HG02884 (cell line): ENCODE results near the gene GNPDA1.
"Not testable (repeated sequence)": the region's sequence is repeated elsewhere in the genome, so short reads cannot be mapped to it uniquely, and the experiment has no call there.

Experiments used
- ATAC-seq: cut with Tn5 transposase; IDR thresholded peaks from one replicate; pipeline ENCODE4 v1.9.1; 2021; ENCODE audit warnings: mild to moderate bottlenecking, moderate library complexity; ENCODE audit not compliant: unreplicated experiment

The GNPDA1 gene

DNA sequence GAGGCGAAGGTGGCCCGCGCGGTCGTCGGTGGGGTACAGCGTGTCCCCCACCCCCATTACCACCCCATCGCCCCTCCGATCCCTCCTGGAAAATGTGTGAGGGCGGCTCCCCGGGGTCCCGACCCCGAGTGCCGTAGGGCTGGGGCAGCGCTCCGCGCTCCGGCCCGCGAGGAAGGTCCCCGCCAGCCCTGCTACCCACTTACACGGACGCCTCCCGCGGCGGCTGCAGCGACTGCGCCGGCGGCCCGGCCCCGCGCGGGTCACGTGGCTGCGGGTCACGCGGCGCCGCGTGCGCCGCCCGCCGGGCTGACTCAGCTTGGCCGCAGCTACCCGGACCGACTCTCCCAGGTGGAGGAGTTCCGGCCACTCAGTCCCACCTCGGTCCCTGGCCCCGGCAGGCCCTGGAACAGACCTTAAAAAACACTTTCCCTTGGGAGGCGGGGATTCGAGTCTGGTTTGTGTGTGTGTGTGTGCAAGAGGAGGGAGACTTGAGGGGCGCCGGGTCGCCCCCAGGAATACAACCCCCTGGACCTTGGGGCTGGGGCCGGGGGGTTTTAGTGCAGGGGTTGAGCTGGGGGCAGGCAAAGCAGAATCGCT, at the start of gene GNPDA1:
GNPDA1 (minus strand) TSS at position 236 of the 597 bp plus-strand sequence. CDS start 992 bp downstream, outside the sequence.
- ATAC-seq = peak; percentile 56

DNA sequence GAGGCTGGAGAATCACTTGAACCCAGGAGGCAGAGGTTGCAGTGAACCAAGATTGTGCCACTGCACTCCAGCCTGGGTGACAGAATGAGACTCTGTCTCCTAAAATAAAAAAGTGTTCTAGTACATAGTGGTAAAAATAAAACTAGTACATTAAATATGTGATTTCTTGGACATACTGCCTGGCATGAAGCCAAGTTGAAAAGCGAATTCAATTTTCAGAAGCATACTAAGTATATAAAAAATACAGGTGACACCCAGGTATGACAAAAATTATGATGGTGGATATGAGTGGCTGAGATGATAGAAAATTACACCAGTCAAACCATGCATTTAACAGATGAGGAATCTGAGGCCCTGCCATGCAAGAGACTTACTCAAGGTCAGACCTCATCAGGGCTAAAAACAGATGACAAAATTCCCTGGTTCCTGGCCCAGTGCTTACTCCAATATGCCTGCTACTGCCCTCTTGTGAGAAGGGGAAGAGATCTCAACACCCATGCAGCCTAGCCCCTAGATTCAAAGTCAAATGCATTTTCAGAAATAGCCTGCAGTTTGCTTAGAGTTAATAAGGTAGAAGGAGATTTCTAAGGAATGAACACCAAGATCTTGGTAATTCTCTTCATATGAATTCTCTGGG, 46.6 kb upstream of the GNPDA1 start:
- no peak for ATAC-seq

DNA sequence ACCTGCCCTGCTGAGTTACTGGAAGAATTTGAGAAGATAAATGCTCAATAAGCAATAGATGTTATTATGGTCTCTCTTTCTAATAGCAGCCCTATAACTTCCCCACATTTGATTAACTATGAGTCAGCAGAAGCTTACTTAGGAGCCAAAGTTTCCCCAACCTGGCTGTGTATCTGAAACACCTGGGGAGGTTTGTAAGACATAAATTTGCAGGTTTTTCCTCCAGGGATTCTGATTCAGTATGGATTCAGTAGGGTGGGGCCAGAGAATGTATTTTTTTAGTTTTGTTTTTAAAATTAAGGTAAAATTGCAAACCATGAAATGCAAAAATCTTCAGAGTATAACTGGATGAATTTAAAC, 44.9 kb upstream of the GNPDA1 start:
- no peak for ATAC-seq

DNA sequence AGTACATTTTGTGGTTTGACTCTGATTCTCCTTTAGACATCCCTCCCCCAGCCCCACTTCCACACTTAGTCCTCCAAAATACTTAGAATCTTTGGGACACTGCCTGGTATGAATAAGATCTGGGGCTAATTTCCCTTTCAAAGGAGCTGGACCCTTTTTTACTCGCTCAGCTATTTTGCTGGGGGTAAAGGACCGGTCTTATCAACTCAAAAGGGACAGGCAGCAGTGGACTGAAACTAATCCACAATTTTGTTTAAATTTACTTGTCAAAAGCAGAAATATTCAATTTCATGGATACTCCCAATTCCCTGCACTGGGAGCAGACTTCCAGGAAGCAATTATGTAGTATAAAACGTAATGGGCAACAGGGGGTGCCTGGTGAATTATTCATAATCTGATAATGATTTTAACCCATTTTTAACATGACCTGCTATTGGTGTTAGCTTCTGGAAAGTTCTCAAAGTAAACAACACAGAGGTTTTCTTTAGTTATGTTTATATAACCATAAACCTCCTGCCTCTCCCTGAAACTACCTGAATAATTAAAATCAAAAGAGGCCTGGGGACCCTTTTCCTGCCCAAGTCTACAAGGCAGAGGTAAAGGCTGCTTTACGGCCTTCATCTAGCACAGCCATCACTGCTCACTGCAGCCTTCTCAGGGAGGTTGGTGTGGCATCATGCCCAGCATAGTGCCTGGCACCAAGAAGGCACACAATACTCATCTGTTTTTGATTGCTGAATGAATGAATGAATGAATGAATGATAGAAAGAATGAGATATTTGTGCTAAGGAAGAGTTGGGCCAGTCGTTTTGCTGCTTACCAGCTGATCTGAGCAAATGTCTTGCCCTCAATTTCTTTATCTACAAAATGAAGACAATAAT, 44.2 kb upstream of the GNPDA1 start:
- no peak for ATAC-seq

DNA sequence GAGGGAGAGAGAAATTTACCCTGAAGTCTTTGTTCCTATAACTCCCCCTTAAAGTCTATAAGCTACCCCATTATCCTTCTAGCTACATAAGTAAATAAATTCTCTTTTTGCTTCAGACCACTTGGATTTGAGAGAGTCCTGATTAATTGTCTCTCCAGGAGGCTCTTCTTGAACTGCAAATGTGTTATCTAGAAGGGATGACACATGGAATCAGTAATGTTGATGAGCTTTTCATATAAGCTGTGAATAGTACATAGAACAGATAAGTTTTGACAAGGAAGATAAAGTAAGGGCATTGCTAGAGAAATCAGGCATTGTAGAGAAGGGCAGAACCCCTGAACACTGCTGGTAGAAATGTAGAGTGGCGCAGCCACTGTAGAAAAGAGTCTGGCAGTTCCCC, 42.5 kb upstream of the GNPDA1 start:
- ATAC-seq = no peak

DNA sequence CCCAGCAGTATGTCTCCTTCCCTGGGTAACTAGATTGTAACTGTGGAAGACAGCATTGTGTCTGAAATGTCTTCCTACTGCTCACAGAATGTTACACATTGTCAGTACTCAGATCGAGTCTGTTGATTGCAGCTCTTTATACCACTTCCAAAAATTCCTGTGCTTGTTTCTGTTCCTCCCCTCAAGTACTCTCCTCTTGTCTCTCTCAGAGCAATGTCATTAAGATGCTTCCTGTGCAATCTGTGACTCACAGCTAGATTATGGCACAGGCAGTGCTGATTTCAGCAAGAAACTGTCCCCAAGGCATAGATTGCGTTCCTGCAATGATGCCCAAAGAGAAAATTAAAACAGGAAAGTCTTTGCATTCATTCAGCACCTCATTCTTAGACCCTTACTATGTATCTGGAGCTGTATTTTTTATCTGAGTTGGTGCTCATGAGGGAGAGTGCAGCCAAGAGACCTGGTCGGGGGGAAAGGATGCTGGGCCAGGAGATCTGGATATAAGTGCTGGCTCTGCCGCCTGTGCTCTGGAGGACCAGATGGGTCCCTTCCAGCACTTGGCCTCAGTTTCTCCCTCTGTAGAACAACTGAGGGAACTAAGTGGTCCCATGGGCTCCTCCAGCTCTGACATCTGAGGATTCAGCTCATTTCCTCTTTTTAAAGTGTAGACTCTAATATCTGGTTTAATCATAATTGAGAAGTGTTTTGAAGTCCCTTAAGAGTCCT, 40.8 kb upstream of the GNPDA1 start:
- ATAC-seq = no peak

DNA sequence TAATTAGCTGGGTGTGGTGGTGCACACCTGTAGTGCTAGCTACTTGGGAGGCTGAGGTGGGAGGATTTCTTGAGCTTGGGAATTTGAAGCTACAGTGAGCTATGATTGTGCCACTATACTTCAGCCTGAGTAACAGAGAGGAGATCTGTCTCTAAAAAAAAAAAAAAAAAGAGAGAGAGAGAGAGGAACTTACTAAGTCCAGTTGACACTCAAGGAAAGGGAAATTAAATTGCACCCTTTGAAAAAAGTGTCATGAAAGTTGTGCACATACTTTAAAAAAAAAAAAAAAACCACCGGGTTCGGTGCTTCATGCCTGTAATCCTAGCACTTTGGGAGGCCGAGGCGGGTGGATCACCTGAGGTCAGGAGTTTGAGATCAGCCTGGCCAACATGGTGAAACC, 39.2 kb upstream of the GNPDA1 start:
- ATAC-seq = not testable (repeated sequence)

DNA sequence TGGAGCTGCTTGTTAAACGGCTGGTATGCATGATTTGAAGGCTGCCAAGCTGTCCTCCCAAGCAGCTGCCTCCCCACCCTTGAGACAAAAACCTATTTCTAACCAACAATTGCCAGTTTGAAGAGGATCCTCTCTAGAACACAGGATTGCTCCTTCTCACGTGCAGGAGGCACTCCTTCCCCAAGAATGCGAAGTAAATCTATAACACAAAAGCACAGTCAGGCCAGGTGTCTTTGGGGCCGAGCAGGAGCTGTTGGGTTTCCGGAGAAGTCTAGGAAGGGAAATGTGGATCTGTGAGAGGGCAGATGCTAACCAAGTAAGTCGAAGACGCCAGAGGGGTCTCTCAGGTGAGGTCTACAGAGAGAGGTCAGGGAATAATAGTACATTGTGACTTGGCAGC, 35.4 kb upstream of the GNPDA1 start:
- ATAC-seq = no peak

DNA sequence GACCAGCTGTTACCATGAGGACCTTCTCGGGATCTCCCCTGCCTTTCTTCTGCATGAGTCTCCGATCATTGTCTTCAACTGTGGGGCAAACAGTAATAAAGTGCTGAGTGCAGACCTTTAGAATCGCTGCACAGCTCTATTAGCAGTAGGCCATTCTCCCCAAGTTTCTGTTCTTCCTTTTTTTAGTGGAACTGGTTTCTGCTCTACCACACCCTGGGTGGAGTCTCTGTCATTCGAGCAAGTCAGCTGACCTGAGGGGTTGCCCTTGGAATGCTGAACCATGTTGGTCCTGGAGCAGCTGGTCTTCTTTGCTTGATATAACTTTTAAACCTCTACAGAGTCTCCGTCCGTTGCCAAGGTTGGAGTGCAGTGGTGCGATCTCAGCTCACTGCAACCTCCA, 33.4 kb upstream of the GNPDA1 start:
- ATAC-seq = no peak

DNA sequence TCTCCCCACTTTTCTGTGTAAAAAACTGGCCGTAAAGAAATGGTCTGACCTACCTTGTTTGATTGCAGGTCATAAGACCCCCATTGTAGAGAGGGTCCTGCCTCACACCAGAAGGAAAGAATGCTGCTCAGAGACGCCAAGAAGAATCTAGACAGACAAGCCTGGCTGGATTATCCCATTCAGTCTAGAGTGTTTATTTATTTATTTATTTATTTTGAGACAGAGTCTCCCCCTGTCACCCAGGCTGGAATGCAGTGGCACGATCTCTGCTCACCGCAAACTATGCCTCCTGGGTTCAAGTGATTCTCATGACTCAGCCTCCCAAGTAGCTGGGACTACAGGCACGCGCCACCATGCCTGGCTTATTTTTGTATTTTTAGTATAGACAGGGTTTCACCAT, 28.1 kb upstream of the GNPDA1 start:
- ATAC-seq = not testable (repeated sequence)

DNA sequence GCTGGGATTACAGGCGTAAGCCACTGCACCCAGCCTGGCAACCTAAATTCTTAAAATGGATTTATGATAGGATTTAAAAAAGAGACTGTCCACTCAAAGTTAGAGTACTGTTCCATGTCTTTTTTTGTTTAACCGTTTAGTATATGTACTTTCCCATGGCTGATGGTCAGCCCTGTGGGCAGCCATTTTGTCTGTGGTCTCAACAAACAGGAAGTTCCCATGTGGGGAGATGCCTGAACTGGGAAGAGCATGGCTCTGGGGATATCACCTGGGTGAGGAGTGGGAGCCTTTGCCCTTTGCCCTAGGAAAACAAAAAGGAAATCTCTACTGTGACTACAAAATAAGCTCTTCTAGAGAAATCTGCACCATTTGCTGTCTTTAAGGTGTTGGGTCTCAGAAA, 27.5 kb upstream of the GNPDA1 start:
- ATAC-seq = no peak

DNA sequence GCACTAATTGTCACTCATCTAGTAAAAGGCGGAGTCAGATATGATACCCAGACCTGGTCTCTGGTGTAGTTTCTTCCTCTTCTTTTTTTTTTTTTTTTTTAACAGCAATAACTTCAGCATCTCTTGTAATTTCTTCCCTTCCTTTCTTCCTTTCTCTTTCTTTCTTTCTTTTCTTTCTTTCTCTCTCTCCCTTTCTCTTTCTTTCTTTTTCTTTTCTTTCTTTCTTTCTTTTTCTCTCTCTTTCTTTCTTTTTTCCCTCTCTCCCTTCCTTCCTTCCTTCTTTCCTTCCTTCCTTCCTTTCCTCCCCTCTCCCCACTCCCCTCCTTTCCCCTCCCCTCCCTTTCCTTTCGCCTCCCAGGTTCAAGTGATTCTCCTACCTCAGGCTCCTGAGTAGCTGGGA, 25.9 kb upstream of the GNPDA1 start:
- ATAC-seq = no peak

DNA sequence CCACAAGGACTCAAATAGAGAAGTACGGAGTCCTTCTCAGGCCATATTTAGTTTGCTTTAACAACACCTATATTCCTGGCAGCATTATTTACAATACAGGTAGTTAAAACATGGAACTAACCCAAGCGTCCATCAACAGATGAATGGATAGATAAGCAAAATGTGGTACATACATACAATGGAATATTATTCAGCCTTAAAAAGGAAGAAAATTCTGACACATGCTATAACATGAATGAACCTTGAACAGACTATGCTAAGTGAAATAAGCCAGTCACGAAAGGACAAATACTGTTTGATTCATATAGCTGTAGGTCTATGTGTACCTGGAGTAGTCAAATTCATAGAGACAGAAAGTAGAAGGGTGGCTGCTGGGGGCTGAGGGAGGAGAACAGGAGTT, 24.8 kb upstream of the GNPDA1 start:
- ATAC-seq = not testable (repeated sequence)

DNA sequence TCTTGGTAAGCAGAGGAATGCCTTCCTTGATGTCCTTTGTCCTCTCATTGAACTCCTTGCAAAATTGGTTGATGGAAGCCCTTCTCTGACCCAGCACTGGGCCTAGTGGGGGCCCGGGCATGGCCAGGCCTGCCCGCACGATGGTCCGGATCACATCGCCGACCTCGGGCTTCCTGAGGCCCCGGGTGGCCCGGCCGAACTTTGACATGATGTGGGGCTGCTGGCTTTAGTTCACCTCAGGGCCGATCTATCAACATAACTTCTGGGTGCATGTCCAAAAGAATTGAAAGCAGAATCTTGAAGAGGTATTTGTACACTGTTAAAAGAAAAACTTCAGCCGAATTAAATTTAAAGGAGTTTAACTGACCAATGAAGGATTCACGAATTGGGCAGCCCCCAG, 24.1 kb upstream of the GNPDA1 start:
- ATAC-seq = no peak

DNA sequence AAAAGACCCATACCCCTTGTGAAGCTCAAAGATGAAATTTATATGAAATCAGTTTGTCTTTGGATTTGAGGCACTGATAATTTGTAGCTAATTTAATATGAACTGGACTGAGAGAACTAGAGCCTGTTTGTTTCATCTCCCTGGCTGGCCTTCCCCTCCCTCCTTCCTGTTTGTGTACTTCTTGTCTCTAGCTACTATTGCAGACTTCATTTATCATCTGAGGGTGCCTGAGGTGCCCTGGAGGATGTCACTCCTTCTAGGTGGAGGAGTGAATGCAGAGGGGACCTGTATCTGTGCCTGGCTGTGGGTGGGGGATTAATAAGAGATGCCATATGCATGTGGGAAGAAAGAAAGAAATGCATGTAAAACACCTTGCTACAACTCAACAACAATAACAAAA, 22.2 kb upstream of the GNPDA1 start:
- ATAC-seq = no peak

DNA sequence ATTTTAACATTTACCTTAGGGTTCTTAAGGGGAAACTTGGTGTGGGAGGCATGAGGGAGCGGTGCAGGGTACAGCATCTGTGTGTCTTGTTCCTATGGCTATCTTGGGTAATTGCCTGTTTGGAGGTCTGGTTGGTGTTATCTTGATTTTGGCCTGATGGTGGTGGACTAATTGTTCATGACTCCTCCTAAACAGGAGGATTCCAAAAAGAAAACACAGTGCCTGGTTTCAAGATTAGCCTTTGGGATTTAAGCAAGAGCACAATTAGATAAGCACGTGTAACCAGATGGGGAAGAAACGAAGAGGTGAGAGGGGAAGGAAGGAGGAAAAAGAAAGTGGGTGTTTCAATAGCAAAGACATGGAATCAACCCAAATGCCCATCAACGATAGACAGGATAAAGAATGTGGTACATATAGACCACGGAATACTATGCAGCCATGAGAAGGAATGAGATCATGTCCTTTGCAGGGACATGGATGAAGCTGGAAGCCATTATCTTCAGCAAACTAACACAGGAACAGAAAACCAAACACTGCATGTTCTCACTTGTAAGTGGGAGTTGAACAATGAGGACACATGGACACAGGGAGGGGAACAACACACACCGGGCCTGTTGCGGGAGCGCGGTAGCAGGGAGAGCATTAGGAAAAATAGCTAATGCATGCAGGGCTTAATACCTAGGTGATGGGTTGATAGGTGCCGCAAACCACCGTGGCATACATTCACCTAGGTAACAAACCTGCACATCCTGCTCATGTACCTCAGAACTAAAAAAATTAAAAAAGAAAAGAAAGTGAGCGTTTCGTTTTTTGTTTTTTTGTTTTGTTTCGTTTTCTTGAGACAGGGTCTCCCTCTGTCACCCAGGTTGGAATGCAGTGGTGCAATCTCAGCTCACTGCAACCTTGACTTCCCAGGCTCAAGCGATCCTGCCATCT, 21.1 kb upstream of the GNPDA1 start:
- not testable (repeated sequence) for ATAC-seq

DNA sequence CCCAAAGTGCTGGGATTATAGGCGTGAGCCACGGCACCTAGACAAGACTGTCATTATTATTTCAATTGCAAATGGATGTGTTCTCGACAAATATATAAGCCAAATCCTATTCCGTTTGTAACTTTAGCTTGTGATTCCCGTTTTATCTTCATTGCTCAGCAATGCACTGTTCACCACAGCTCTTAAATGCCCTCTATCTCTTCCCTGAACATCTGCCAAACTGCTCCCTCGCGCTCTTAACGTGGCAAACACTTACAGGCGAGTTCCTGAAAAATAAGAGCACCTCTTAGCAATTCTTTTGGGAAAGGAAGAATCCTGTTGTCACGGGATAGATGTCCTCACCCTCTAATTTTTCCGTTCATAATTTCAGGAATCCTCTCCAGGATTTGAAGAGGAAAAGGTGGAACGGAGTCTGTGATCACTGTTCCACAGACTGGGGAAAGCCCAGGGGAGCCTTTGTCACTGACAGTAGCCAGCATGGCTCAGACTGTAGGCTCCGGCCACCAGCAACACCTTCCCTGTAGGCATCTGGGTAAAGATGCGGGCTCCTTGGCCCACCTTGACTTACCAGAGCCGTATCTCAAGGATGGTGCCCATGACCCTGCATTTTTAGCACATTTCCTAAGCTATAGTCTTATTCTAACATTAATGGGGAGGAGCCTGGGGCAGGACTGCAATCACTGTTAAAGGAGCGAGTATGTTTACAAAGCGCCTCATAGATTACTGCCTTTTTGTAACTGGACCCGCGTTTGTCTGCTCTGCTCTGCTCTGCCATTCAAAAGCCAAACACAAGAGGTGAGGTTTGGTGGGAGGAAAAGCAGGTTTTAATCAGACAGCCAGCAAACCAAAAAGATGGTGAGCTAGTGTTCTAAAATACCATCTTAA, 20.2 kb upstream of the GNPDA1 start:
- no peak for ATAC-seq

DNA sequence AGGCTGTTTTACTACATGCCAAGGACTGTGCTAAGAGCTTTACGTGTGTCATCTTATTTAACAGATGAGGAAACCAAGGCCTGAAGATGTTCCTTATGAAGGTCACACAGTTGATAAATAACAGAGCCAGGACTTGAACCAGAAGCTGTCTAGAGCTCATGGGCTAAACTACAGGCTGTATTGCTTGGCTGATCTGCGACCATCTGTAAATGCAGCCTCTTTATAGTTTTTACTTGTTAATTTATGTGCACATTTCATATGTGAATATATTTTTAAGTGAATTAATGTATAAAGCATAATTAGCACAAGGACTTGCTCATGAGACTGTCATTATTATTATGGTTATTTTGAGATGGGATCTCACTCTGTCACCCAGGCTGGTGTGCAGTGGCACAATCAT, 19.3 kb upstream of the GNPDA1 start:
- ATAC-seq = no peak

DNA sequence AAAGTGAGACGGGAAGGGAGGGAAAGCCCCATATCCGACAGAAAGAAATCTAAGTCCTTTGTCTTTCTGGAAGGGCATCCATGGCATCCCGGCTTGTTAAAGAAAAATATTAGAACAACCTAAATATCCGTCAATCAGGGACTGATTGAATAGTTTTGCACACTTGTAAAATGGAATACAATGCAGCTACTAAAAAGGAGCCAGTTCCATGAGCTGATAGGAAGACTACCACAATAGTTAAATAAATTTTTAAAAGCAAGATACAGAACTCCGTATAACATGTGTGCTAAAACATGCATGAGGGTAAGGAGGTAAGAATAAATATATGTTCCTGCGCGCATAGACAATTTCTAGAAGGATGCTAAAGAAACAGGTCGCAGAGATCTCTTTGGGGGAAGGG, 12.8 kb upstream of the GNPDA1 start:
- ATAC-seq = no peak
